HepG2 (cell line): ENCODE measurements around the gene EXOSC6. TPM values are rescaled to one million over a fixed set of nuclear protein-coding genes. Genes with fewer than 3 reads are reported as not detected.

Source experiments
- AFF4 ChIP-seq: sonication (generic); formaldehyde crosslinking; IDR thresholded peaks from 2 replicates; pipeline ENCODE4 v1.4.0; 2020; ENCODE audit warnings: missing genetic modification reagents
- AGO1 ChIP-seq: fragments of 200-400 bp; formaldehyde crosslinking; IDR thresholded peaks from 2 replicates; pipeline ENCODE4 v1.6.1; 2017; ENCODE audit warnings: mild to moderate bottlenecking, low read depth, low read length, moderate library complexity; ENCODE audit not compliant: poor library complexity, severe bottlenecking
- BRD4 ChIP-seq: sonication (generic); formaldehyde crosslinking; IDR thresholded peaks from 2 replicates; pipeline ENCODE4 v1.4.0; 2020; ENCODE audit warnings: missing genetic modification reagents
- ETV6 ChIP-seq: sonication (generic); formaldehyde crosslinking; conservative IDR thresholded peaks from 2 replicates; pipeline ENCODE4 v1.4.0; 2020; ENCODE audit warnings: missing genetic modification reagents
- HDAC2 ChIP-seq: sonication (generic); formaldehyde crosslinking; IDR thresholded peaks from 2 replicates; pipeline ENCODE4 v1.4.0; 2020; ENCODE audit warnings: missing genetic modification reagents
- HIVEP1 ChIP-seq: sonication (generic); formaldehyde crosslinking; IDR thresholded peaks from 2 replicates; pipeline ENCODE4 v1.4.0; 2020; ENCODE audit warnings: mild to moderate bottlenecking, missing genetic modification reagents
- HNRNPK ChIP-seq: fragments of 200-400 bp; formaldehyde crosslinking; IDR thresholded peaks from 2 replicates; pipeline ENCODE4 v1.6.1; 2018; ENCODE audit warnings: low read length, low read depth, moderate library complexity, mild to moderate bottlenecking; ENCODE audit not compliant: poor library complexity, severe bottlenecking
- HOXA5 ChIP-seq: sonication (generic); formaldehyde crosslinking; IDR thresholded peaks from 2 replicates; pipeline ENCODE4 v1.4.0; 2020; ENCODE audit warnings: missing genetic modification reagents
- IRF1 ChIP-seq: sonication (generic); formaldehyde crosslinking; IDR thresholded peaks from 2 replicates; pipeline ENCODE4 v1.4.0; 2020; ENCODE audit warnings: low read depth, mild to moderate bottlenecking, missing genetic modification reagents
- KAT7 ChIP-seq: IDR thresholded peaks from 2 replicates; pipeline ENCODE4 v1.6.1; 2018; ENCODE audit warnings: borderline replicate concordance, missing compliant biosample characterization
- KMT2A ChIP-seq: sonication (generic); formaldehyde crosslinking; IDR thresholded peaks from 2 replicates; pipeline ENCODE4 v1.4.0; 2020; ENCODE audit warnings: missing genetic modification reagents
- LCORL ChIP-seq, 2 experiments: fragments of 450-650 bp in 1 of 2; sonication (generic) in 1 of 2; formaldehyde crosslinking in 1 of 2; IDR thresholded peaks; 2 replicates each; pipeline versions ENCODE4 v1.5.0 to v1.6.1; 2017 to 2020; ENCODE audit warnings: antibody characterized with exemption in 1 of 2, missing genetic modification reagents in 1 of 2
- MXI1 ChIP-seq: IDR thresholded peaks from 3 replicates; pipeline ENCODE4 v1.6.1; 2012; ENCODE audit warnings: low read depth, low read length, inconsistent platforms, borderline replicate concordance
- NFE2L2 ChIP-seq: fragments of 150-350 bp; IDR thresholded peaks from 2 replicates; pipeline ENCODE4 v1.6.1; 2014; ENCODE audit warnings: low read length
- NR1H2 ChIP-seq: sonication (generic); formaldehyde crosslinking; IDR thresholded peaks from 2 replicates; pipeline ENCODE4 v1.8.1; 2022; ENCODE audit warnings: low read depth, missing genetic modification reagents, borderline replicate concordance
- PATZ1 ChIP-seq: sonication (generic); formaldehyde crosslinking; IDR thresholded peaks from 2 replicates; pipeline ENCODE4 v1.4.0; 2020; ENCODE audit warnings: missing genetic modification reagents
- POLR2A ChIP-seq, 2 experiments: IDR thresholded peaks; 2 replicates each; pipeline ENCODE4 v1.6.1; 2011; ENCODE audit warnings: low read depth in 2 of 2, low read length in 2 of 2, mild to moderate bottlenecking in 1 of 2, moderate library complexity in 1 of 2; ENCODE audit not compliant: insufficient read depth in 1 of 2
- RFXANK ChIP-seq: IDR thresholded peaks from 2 replicates; pipeline ENCODE4 v1.6.1; 2016
- TEAD2 ChIP-seq: sonication (generic); formaldehyde crosslinking; IDR thresholded peaks from 2 replicates; pipeline ENCODE4 v1.9.0; 2021; ENCODE audit warnings: missing genetic modification reagents
- ZBTB38 ChIP-seq: sonication (generic); formaldehyde crosslinking; IDR thresholded peaks from 2 replicates; pipeline ENCODE4 v1.5.1; 2020; ENCODE audit warnings: mild to moderate bottlenecking, missing genetic modification reagents
- ZMYM4 ChIP-seq: sonication (generic); formaldehyde crosslinking; IDR thresholded peaks from 2 replicates; pipeline ENCODE4 v1.8.1; 2023; ENCODE audit warnings: mild to moderate bottlenecking, missing genetic modification reagents
- ZNF337 ChIP-seq: sonication (generic); formaldehyde crosslinking; IDR thresholded peaks from 2 replicates; pipeline ENCODE4 v1.5.1; 2020; ENCODE audit warnings: missing genetic modification reagents, low read depth, mild to moderate bottlenecking, borderline replicate concordance
- ZNF629 ChIP-seq: sonication (generic); formaldehyde crosslinking; conservative IDR thresholded peaks from 2 replicates; pipeline ENCODE4 v1.5.0; 2020; ENCODE audit warnings: missing genetic modification reagents
- ZNF672 ChIP-seq: sonication (generic); formaldehyde crosslinking; IDR thresholded peaks from 2 replicates; pipeline ENCODE4 v1.8.1; 2022; ENCODE audit warnings: missing genetic modification reagents
- ZNF747 ChIP-seq: sonication (generic); formaldehyde crosslinking; IDR thresholded peaks from 2 replicates; pipeline ENCODE4 v1.8.1; 2023; ENCODE audit warnings: missing genetic modification reagents, mild to moderate bottlenecking, borderline replicate concordance
- polyA plus RNA-seq, 8 experiments: library from polyadenylated mRNA; depleted of rRNA in 3 of 8; stranded (reverse) in 7 of 8; unstranded in 1 of 8; fragments of >200 nt; fragmentation: Illumina TruSeq in 4 of 8; extraction: Trizol in 4 of 8; gene quantifications; 2 replicates each; pipeline versions ENCODE4 v1.2.1 to v1.2.3, GENCODE V29; 2011 to 2016; ENCODE audit warnings: low read depth in 4 of 8, missing spikeins in 1 of 8, mixed read lengths in 1 of 8; ENCODE audit not compliant: insufficient read depth in 1 of 8
- total RNA-seq, 5 experiments: library from RNA; depleted of rRNA; stranded (reverse); fragments of >200 nt; fragmentation: Illumina TruSeq; extraction: Trizol; gene quantifications; 2 replicates each; pipeline ENCODE4 v1.2.3, GENCODE V29; 2016; ENCODE audit warnings: low read depth in 1 of 5

The EXOSC6 gene
- total and polyA plus RNA-seq, 2 of the 13 experiments (the other 11 are each of a cell fraction or from before 2014, with no cell fraction given) = 13.1 to 39.9 TPM

GRCh38 chr16:70254180-70254964 is 2.6 kb upstream of the EXOSC6 start (continued):
- TF ChIP-seq NFE2L2 (no peak), AFF4 (CRISPR knock-in tag) (no peak), BRD4 (no peak), LCORL (IDR thresholded peaks at IDR 0.05) (no peak), LCORL (CRISPR knock-in tag; IDR thresholded peaks at IDR 0.05) (peak; percentile 66), IRF1 (CRISPR knock-in tag) (no peak), HIVEP1 (CRISPR knock-in tag) (no peak), ZNF629 (CRISPR knock-in tag) (no peak), ZNF337 (CRISPR knock-in tag) (no peak), ZNF747 (CRISPR knock-in tag) (0 out of 2 replicates have a peak, but pooled peaks have one; percentile 26), AGO1 (no peak), ETV6 (CRISPR knock-in tag) (no peak), PATZ1 (CRISPR knock-in tag) (0 out of 2 replicates have a peak, but pooled peaks have one; percentile 5), MXI1 (no peak), KAT7 (no peak), ZNF672 (no peak), HDAC2 (0 out of 2 replicates have a peak, but pooled peaks have one; percentile 8), ZBTB38 (CRISPR knock-in tag) (no peak; the same call in 1 of the 2 replicates), POLR2A (IDR thresholded peaks at IDR 0.05; ENCODE audit: insufficient read depth in 1 of 2, low read depth in 2 of 2, low read length in 2 of 2) (0 out of 4 replicates have a peak, but pooled peaks of 1 of the 2 experiments have one; percentile 10), RFXANK (no peak), NR1H2 (CRISPR knock-in tag) (no peak), HOXA5 (0 out of 2 replicates have a peak, but pooled peaks have one; percentile 41), ZMYM4 (CRISPR knock-in tag) (peak; percentile 65), HNRNPK (no peak), TEAD2 (CRISPR knock-in tag) (no peak), KMT2A (CRISPR knock-in tag) (no peak)
